H1 (cell line): ENCODE data around the gene ACACA. TPM values are rescaled to one million over a fixed set of nuclear protein-coding genes. Genes with fewer than 3 reads are reported as not detected.

Source experiments
- ASH2L ChIP-seq: fragments of 200-600, 300-600 bp; sonication (generic); IDR thresholded peaks from one replicate; pipeline ENCODE4 v1.7.1; 2017; ENCODE audit warnings: low read length
- BACH1 ChIP-seq: IDR thresholded peaks from 2 replicates; pipeline ENCODE4 v1.6.1; 2012; ENCODE audit warnings: low read length, improper control_type of control experiment
- CHD1 ChIP-seq: IDR thresholded peaks from 2 replicates; pipeline ENCODE4 v1.6.1; 2012; ENCODE audit warnings: low read depth, low read length, improper control_type of control experiment
- EZH2 ChIP-seq: fragments of 200-600 bp; sonication (generic); IDR thresholded peaks from 2 replicates; pipeline ENCODE4 v1.7.1; 2012; ENCODE audit warnings: low read depth, mild to moderate bottlenecking, moderate library complexity, low read length, inconsistent platforms; ENCODE audit not compliant: severe bottlenecking
- POLR2A ChIP-seq, 2 experiments: IDR thresholded peaks; 1 replicate in 1 of 2; 2 replicates in 1 of 2; pipeline ENCODE4 v1.6.1; 2011; ENCODE audit warnings: low read depth in 2 of 2, low read length in 2 of 2, mild to moderate bottlenecking in 2 of 2; ENCODE audit errors: control extremely low read depth in 1 of 2
- RNF2 ChIP-seq: fragments of 200-900, 300-1000 bp; sonication (generic); IDR thresholded peaks from 2 replicates; pipeline ENCODE4 v1.7.1; 2016; ENCODE audit warnings: borderline replicate concordance, low read depth, mild to moderate bottlenecking, antibody characterized with exemption, low read length; ENCODE audit not compliant: poor library complexity, severe bottlenecking; ENCODE audit errors: missing control alignments
- SP1 ChIP-seq: IDR thresholded peaks from 2 replicates; pipeline ENCODE4 v1.6.1; 2011; ENCODE audit warnings: low read depth, low read length
- polyA plus RNA-seq, 7 experiments: library from polyadenylated mRNA; depleted of rRNA in 3 of 7; stranded (reverse) in 5 of 7; unstranded in 2 of 7; fragments of >200 nt in 5 of 7; fragments of 200-250 nt in 2 of 7; gene quantifications; 1 replicate in 5 of 7; 2 replicates in 1 of 7; 4 replicates in 1 of 7; pipeline versions ENCODE4 v1.2.1 to v1.2.3, GENCODE V29; 2011 to 2013; ENCODE audit warnings: missing spikeins in 2 of 7, mixed read lengths in 2 of 7
- total RNA-seq: library from RNA; stranded (reverse); fragmentation: NEBNext Ultra II Directional; extraction: Animal tissue kit (Norgen Biotek cat#: 25700); gene quantifications from 2 replicates; pipeline ENCODE4 v1.2.1, GENCODE V29; 2021

The ACACA gene
- total and polyA plus RNA-seq, 2 of the 8 experiments (the other 6 are each of a cell fraction or from before 2014, with no cell fraction given) = 74.0 to 160 TPM

DNA sequence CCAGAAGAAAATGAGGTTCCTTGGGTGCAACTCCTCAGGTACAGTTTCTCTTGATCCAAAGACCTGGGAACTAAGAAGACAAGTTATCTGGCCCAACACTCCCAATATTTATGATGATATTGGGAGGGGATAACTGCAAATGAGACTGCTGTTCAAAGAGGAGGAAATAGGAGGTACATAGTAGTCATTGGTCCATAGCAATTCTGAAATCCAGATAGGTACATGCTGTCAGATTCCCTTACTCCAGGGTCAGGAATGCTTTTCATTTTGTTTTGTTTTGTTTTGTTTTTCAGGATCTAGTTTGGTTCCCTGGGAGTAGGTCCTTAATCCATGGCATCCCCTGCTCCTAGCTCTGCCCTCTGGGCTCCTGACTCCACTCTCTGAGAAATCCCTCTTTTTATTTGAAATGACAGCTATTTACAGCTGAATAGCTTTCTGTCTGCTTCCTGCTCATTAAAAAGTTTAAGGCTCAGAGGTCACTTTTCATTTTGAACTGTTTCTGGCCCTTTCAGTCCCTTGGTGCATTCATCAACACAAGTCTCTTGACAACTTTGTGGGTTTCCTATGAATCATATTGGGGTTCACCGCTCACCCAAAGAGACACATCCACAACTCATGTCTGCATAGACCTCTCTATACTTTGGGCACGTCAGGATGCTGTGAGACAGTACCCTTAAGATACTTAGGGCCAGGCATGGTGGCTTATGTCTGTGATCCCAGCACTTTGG, 141.0 kb downstream of the ACACA start (continued):
- no peak for TF ChIP-seq RNF2
- no peak for TF ChIP-seq ASH2L
- no peak for TF ChIP-seq SP1
- TF ChIP-seq POLR2A (IDR thresholded peaks at IDR 0.05; ENCODE audit: control extremely low read depth in 1 of 2, low read depth in 2 of 2, low read length in 2 of 2) = no peak
- no peak for TF ChIP-seq CHD1
- no peak for TF ChIP-seq EZH2
- no peak for TF ChIP-seq BACH1
- TF ChIP-seq, all 59 proteins: peak for 0
